Spleen (tissue), 7 donors: Measurements from ENCODE around the gene ZNF283.

ENCODE experiments used
- CTCF ChIP-seq, 11 experiments: fragments of 200-600 bp in 7 of 11; fragments of 450-650 bp in 4 of 11; sonication (generic) in 4 of 11; IDR thresholded peaks in 8 of 11; conservative IDR thresholded peaks in 3 of 11; 1 replicate in 7 of 11; 2 replicates in 4 of 11; pipeline versions ENCODE4 v1.4.0 to v1.8.0; 2016 to 2021; ENCODE audit warnings: antibody characterized with exemption in 11 of 11, inconsistent platforms in 4 of 11, mild to moderate bottlenecking in 1 of 11
- POLR2A ChIP-seq, 3 donors: fragments of 450-650 bp; IDR thresholded peaks; one replicate each; pipeline ENCODE4 v1.5.1; 2017; ENCODE audit warnings: antibody characterized with exemption in 3 of 3, mild to moderate bottlenecking in 1 of 3
- POLR2AphosphoS5 ChIP-seq, 3 donors: sonication (generic); formaldehyde crosslinking; IDR thresholded peaks; one replicate each; pipeline ENCODE4 v1.5.1; 2017; ENCODE audit warnings: antibody characterized with exemption in 3 of 3
- donor health status: DM: no; HTN: no; CAD: no; lungs with moderate emphysema.
- donor health status: DM: no; HTN: no; CAD: no.
- donor health status: DM: no; HTN: no; CAD: no.

GRCh38 chr19:43778651-43779050 lies 48.5 kb upstream of the ZNF283 start:
- TF ChIP-seq CTCF (IDR thresholded peaks at IDR 0.05 in 8 of 11, conservative IDR thresholded peaks at IDR 0.05 in 3 of 11) (no peak), POLR2AphosphoS5 (IDR thresholded peaks at IDR 0.05) (no peak), POLR2A (IDR thresholded peaks at IDR 0.05) (no peak)
